Erythroblast (primary cell): ENCODE results near the gene LLGL2.
"Not testable (repeated sequence)": the region's sequence is repeated elsewhere in the genome, so short reads cannot be mapped to it uniquely, and the experiment has no call there.

Source experiments
- GATA1 ChIP-seq: IDR thresholded peaks from 2 replicates; pipeline ENCODE4 v1.6.1; 2011; ENCODE audit warnings: low read depth, mild to moderate bottlenecking, control low read depth, low read length, moderate library complexity
- POLR2A ChIP-seq: IDR thresholded peaks from 2 replicates; pipeline ENCODE4 v1.6.1; 2011; ENCODE audit warnings: mild to moderate bottlenecking, low read length

GRCh38 chr17:75581121-75581725, 55.7 kb downstream of the LLGL2 start:
- not testable (repeated sequence) for TF ChIP-seq POLR2A, GATA1
